MCF 10A (cell line): Measurements from ENCODE around the gene PLXDC1. TPM values are rescaled to one million over a fixed set of nuclear protein-coding genes. Genes with fewer than 3 reads are reported as not detected.

Experiments
- BruUV-seq: library from RNA; stranded (reverse); fragments of 400-500 nt; replicated peaks from 2 replicates; lab custom pipeline; 2021; lab: Mats Ljungman, UMichigan
- CTCF ChIA-PET: fragments of 300-600 bp; sonication (Branson Sonifier 250); formaldehyde crosslinking; extraction: SDS; loops from one replicate; lab custom pipeline; 2021; ENCODE audit warnings: antibody characterized with exemption, inconsistent platforms; lab: Yijun Ruan, JAX
- POLR2A ChIA-PET: fragments of 300-600, 350-650 bp; sonication (Branson Sonifier 250); formaldehyde crosslinking; extraction: SDS; loops from one replicate; lab custom pipeline; 2020; ENCODE audit warnings: antibody characterized with exemption, inconsistent platforms; lab: Yijun Ruan, JAX
- DNase-seq: peaks from one replicate; pipeline ENCODE4 v3.0.0-alpha.2; 2018; ENCODE audit not compliant: unreplicated experiment
- H3K27ac Mint-ChIP-seq: one replicate; pipeline ENCODE4 v1.8.0; 2022; ENCODE audit warnings: mild to moderate bottlenecking, low read depth, mixed read lengths; ENCODE audit not compliant: unreplicated experiment
- H3K27me3 Mint-ChIP-seq: one replicate; pipeline ENCODE4 v1.8.0; 2022; ENCODE audit warnings: mixed read lengths; ENCODE audit not compliant: insufficient read depth, unreplicated experiment
- H3K36me3 Mint-ChIP-seq: one replicate; pipeline ENCODE4 v1.8.0; 2022; ENCODE audit warnings: mild to moderate bottlenecking, moderate library complexity, mixed read lengths; ENCODE audit not compliant: insufficient read depth, unreplicated experiment
- H3K4me1 Mint-ChIP-seq: one replicate; pipeline ENCODE4 v1.8.0; 2022; ENCODE audit warnings: mixed read lengths; ENCODE audit not compliant: insufficient read depth, unreplicated experiment
- H3K4me3 Mint-ChIP-seq: one replicate; pipeline ENCODE4 v1.8.0; 2022; ENCODE audit warnings: mild to moderate bottlenecking, moderate library complexity, mixed read lengths; ENCODE audit not compliant: unreplicated experiment
- H3K9me3 Mint-ChIP-seq: one replicate; pipeline ENCODE4 v1.8.0; 2022; ENCODE audit warnings: mixed read lengths; ENCODE audit not compliant: unreplicated experiment
- CTCF ChIP-seq: fragments of 200-600 bp; IDR thresholded peaks from one replicate; pipeline ENCODE4 v1.8.0; 2022; ENCODE audit warnings: antibody characterized with exemption, mild to moderate bottlenecking; ENCODE audit not compliant: unreplicated experiment
- intact Hi-C: fragments of 100-400 bp; cut with micrococcal nuclease; formaldehyde crosslinking; loops from 2 replicates; pipeline ENCODE4 v1.14.1; 2022
- total RNA-seq: library from RNA; stranded (reverse); gene quantifications from 2 replicates; pipeline ENCODE4 v1.2.3, GENCODE V29; 2022

PLXDC1 gene
- total RNA-seq, 1 experiment from 2014 or later = 0.61 TPM

GRCh38 chr17:39196241-39196807 lies 44.9 kb upstream of the PLXDC1 start:
- POLR2A ChIA-PET = interaction anchor here (1.1 kb wide), 1 partner anchor 49 kb away, joined by 3 read pairs; no protein-coding TSS in a partner anchor
- H3K27ac Mint-ChIP-seq = no peak overlapping the region

GRCh38 chr17:39195568-39196160 lies 44.2 kb upstream of the PLXDC1 start:
- Mint-ChIP-seq H3K27ac (no peak overlapping the region), H3K9me3 (no peaks in the 10 kb centered on the region), H3K4me1 (peaks cover 13% of the 10 kb centered on the region), H3K4me3 (peak overlapping the region; percentile 73), H3K36me3 (peaks cover 23% of the 10 kb centered on the region), H3K27me3 (no peaks in the 10 kb centered on the region)
- TF ChIP-seq CTCF = no peak
- no TSS peak for BruUV-seq
- no peak for DNase-seq
- intact Hi-C loops = loop anchor here (5.0 kb wide), 1 partner anchor 33 kb away; no protein-coding TSS in a partner anchor
- CTCF ChIA-PET = interaction anchor here (0.8 to 1.6 kb wide), 4 partner anchors 11 to 21 kb away, joined by 3 to 6 read pairs (median 4); no protein-coding TSS in a partner anchor
- POLR2A ChIA-PET = interaction anchor here (1.1 kb wide), 1 partner anchor 49 kb away, joined by 3 read pairs; no protein-coding TSS in a partner anchor

More at GRCh38 chr17:39196241-39196807, 44.9 kb upstream of the PLXDC1 start:
- intact Hi-C loops = loop anchor here (5.0 kb wide), 1 partner anchor 34 kb away; no protein-coding TSS in a partner anchor
- no peak for DNase-seq
- Mint-ChIP-seq H3K9me3 (no peaks in the 10 kb centered on the region), H3K4me1 (peaks cover 13% of the 10 kb centered on the region), H3K27me3 (no peaks in the 10 kb centered on the region), H3K36me3 (peaks cover 26% of the 10 kb centered on the region), H3K4me3 (peak overlapping the region; percentile 73)
- no TSS peak for BruUV-seq
- CTCF ChIA-PET = interaction anchor here (0.8 to 1.6 kb wide), 4 partner anchors 10 to 34 kb away, joined by 3 to 4 read pairs (median 4); no protein-coding TSS in a partner anchor
- TF ChIP-seq CTCF = no peak

- CTCF ChIA-PET = interaction anchor here (0.9 to 1.3 kb wide), 2 partner anchors 16 to 30 kb away, joined by 3 to 6 read pairs; no protein-coding TSS in a partner anchor
- H3K4me1 Mint-ChIP-seq = peaks cover 13% of the 10 kb centered on the region
- DNase-seq = no peak
- H3K36me3 Mint-ChIP-seq = peaks cover 23% of the 10 kb centered on the region
- intact Hi-C loops = loop anchor here (5.0 kb wide), 1 partner anchor 33 kb away; no protein-coding TSS in a partner anchor
- BruUV-seq = no TSS peak
- no peaks in the 10 kb centered on the region for H3K27me3 Mint-ChIP-seq
- no peak overlapping the region for H3K27ac Mint-ChIP-seq
- no peak for TF ChIP-seq CTCF
- H3K9me3 Mint-ChIP-seq = no peaks in the 10 kb centered on the region
- H3K4me3 Mint-ChIP-seq = no peak overlapping the region
- POLR2A ChIA-PET = interaction anchor here (1.1 kb wide), 1 partner anchor 50 kb away, joined by 3 read pairs; no protein-coding TSS in a partner anchor
These were observed 43.6 kb upstream of the PLXDC1 start for GRCh38 chr17:39194985-39195524.
